ENCODE measurements around the gene IL1A. TPM values are rescaled to one million over a fixed set of nuclear protein-coding genes. Genes with fewer than 3 reads are reported as not detected.
A peak's percentile ranks its signal among the peaks of the same experiment; 100 is the strongest.

IL1A gene
- total RNA-seq, 1 donor from 2014 or later = 0.43 TPM

DNA sequence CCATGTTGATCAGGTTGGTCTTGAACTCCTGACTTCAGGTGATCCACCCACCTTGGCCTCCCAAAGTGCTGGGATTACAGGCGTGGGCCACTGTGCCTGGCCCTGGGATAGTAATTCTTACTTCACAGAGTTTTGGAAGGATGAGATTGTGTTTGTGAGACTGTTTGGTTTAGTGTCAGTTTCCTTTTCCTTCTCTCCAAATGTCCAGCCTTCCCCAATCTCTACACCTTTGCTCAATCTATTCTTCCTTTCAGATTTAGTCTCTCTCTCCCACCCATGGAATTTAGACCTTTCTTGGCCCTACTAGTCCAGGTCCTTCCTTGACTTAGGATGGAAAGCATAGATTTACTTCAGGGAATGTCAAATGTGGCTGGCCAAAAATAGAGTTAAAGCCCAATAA lies 12.2 kb upstream of the IL1A start:
- Histone ChIP-seq H3K36me3 (ENCODE audit: insufficient read depth, low read length) (no peaks in the 10 kb centered on the region), H3K27ac (ENCODE audit: low read depth, low read length) (no peak overlapping the region), H3K9ac (ENCODE audit: low read length) (no peak overlapping the region), H2AFZ (ENCODE audit: low read depth, low read length) (no peak overlapping the region), H3K4me2 (ENCODE audit: low read length) (no peak overlapping the region), H3K79me2 (ENCODE audit: insufficient read depth, low read length) (no peaks in the 10 kb centered on the region), H3K4me3 (ENCODE audit: insufficient read depth, low read depth, low read length) (no peak overlapping the region), H3K9me3 (ENCODE audit: insufficient read depth, low read depth, low read length) (no peaks in the 10 kb centered on the region), H3K4me1 (ENCODE audit: insufficient read depth, low read length) (peaks cover 3% of the 10 kb centered on the region), H3K27me3 (ENCODE audit: insufficient read depth, low read length) (no peaks in the 10 kb centered on the region), H4K20me1 (ENCODE audit: insufficient read depth, low read length) (no peaks in the 10 kb centered on the region)
- H3K36me3 Mint-ChIP-seq (ENCODE audit: low read depth, unreplicated experiment) = no peaks in the 10 kb centered on the region
- peaks cover 3% of the 10 kb centered on the region for H3K27me3 Mint-ChIP-seq (ENCODE audit: low read depth, unreplicated experiment)
- H3K27ac Mint-ChIP-seq (ENCODE audit: unreplicated experiment) = no peak overlapping the region
- H3K4me3 Mint-ChIP-seq (ENCODE audit: unreplicated experiment) = no peak overlapping the region
- peaks cover 19% of the 10 kb centered on the region for H3K9me3 Mint-ChIP-seq (ENCODE audit: unreplicated experiment)
- FAIRE-seq (no peak), DNase-seq (ENCODE audit: low read depth) (no peak)
- H3K4me1 Mint-ChIP-seq (ENCODE audit: low read depth, unreplicated experiment) = peaks cover 8% of the 10 kb centered on the region
- no peak for TF ChIP-seq EZH2 (IDR thresholded peaks at IDR 0.05; ENCODE audit: insufficient read depth, low read length)
- TF ChIP-seq, protein P1, sequence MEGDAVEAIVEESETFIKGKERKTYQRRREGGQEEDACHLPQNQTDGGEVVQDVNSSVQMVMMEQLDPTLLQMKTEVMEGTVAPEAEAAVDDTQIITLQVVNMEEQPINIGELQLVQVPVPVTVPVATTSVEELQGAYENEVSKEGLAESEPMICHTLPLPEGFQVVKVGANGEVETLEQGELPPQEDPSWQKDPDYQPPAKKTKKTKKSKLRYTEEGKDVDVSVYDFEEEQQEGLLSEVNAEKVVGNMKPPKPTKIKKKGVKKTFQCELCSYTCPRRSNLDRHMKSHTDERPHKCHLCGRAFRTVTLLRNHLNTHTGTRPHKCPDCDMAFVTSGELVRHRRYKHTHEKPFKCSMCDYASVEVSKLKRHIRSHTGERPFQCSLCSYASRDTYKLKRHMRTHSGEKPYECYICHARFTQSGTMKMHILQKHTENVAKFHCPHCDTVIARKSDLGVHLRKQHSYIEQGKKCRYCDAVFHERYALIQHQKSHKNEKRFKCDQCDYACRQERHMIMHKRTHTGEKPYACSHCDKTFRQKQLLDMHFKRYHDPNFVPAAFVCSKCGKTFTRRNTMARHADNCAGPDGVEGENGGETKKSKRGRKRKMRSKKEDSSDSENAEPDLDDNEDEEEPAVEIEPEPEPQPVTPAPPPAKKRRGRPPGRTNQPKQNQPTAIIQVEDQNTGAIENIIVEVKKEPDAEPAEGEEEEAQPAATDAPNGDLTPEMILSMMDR (IDR thresholded peaks at IDR 0.05; ENCODE audit: insufficient read depth, low read depth, low read length) = no peak

DNA sequence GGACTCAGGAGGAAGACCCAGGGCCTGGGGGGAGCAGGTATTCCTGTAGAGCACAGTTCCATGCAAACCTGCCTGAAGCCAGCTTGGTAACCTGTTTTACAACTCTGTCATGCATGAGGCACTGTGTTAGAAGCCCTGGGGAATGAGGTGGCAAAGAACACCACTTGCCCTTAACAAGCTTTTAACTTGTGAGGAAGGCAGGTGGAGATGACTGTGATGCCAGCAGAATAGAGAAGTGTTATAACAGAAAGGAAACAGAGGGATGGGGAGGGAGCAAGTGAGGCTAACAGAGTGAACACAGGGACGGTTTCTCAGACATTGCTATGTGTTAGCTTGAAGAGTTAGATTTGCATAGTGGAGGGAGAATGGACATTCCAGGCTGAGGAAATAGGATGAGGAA lies 11.5 kb upstream of the IL1A start:
- DNase-seq (ENCODE audit: low read depth) = no peak
- no peak overlapping the region for H3K9ac ChIP-seq (ENCODE audit: low read length)
- H3K4me3 Mint-ChIP-seq (ENCODE audit: unreplicated experiment) = no peak overlapping the region
- H3K27ac ChIP-seq (ENCODE audit: low read depth, low read length) = no peak overlapping the region
- no peak overlapping the region for H3K4me2 ChIP-seq (ENCODE audit: low read length)
- no peak overlapping the region for H3K27ac Mint-ChIP-seq (ENCODE audit: unreplicated experiment)
- FAIRE-seq = no peak
- H3K27me3 Mint-ChIP-seq (ENCODE audit: low read depth, unreplicated experiment) = peaks cover 3% of the 10 kb centered on the region
- H3K9me3 Mint-ChIP-seq (ENCODE audit: unreplicated experiment) = peaks cover 19% of the 10 kb centered on the region
- H3K4me1 ChIP-seq (ENCODE audit: insufficient read depth, low read length) = peaks cover 3% of the 10 kb centered on the region
- H3K4me3 ChIP-seq (ENCODE audit: insufficient read depth, low read depth, low read length) = no peak overlapping the region
- no peaks in the 10 kb centered on the region for H3K9me3 ChIP-seq (ENCODE audit: insufficient read depth, low read depth, low read length)
- H3K27me3 ChIP-seq (ENCODE audit: insufficient read depth, low read length) = no peaks in the 10 kb centered on the region
- no peaks in the 10 kb centered on the region for H3K79me2 ChIP-seq (ENCODE audit: insufficient read depth, low read length)
- H3K36me3 ChIP-seq (ENCODE audit: insufficient read depth, low read length) = no peaks in the 10 kb centered on the region
- TF ChIP-seq, protein P1 (IDR thresholded peaks at IDR 0.05; ENCODE audit: insufficient read depth, low read depth, low read length) = no peak
- no peak for TF ChIP-seq EZH2 (IDR thresholded peaks at IDR 0.05; ENCODE audit: insufficient read depth, low read length)
- no peaks in the 10 kb centered on the region for H4K20me1 ChIP-seq (ENCODE audit: insufficient read depth, low read length)
- H3K36me3 Mint-ChIP-seq (ENCODE audit: low read depth, unreplicated experiment) = no peaks in the 10 kb centered on the region
- H3K4me1 Mint-ChIP-seq (ENCODE audit: low read depth, unreplicated experiment) = peaks cover 8% of the 10 kb centered on the region
- H2AFZ ChIP-seq (ENCODE audit: low read depth, low read length) = no peak overlapping the region

DNA sequence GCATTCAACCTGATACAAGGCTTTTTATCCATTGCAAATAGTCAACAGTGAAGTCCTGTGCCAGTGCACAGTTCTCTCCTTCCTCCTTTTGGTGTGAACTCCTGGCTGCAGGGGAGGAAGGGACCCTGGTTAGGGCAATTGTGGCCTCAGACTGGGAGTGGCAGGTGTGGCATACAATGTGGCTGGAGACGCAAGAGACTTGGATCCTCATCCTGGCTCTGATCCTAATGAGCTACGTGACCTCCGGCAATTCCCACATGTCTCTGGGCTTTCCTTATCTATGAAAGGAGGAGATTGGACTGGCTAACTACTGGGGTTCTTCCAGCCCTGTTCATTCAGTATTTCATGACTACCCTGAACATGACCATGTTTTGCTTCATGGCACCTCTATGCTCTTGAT lies 10.5 kb upstream of the IL1A start:
- FAIRE-seq = no peak
- no peaks in the 10 kb centered on the region for H3K36me3 Mint-ChIP-seq (ENCODE audit: low read depth, unreplicated experiment)

More for the DNA sequence above, 10.5 kb upstream of the IL1A start:
- peaks cover 3% of the 10 kb centered on the region for H3K4me1 ChIP-seq (ENCODE audit: insufficient read depth, low read length)
- Mint-ChIP-seq H3K4me1 (ENCODE audit: low read depth, unreplicated experiment) (peaks cover 8% of the 10 kb centered on the region), H3K9me3 (ENCODE audit: unreplicated experiment) (peaks cover 20% of the 10 kb centered on the region), H3K4me3 (ENCODE audit: unreplicated experiment) (no peak overlapping the region), H3K27ac (ENCODE audit: unreplicated experiment) (peak overlapping the region; percentile 10), H3K27me3 (ENCODE audit: low read depth, unreplicated experiment) (peaks cover 3% of the 10 kb centered on the region)
- H3K36me3 ChIP-seq (ENCODE audit: insufficient read depth, low read length) = no peaks in the 10 kb centered on the region
- no peaks in the 10 kb centered on the region for H4K20me1 ChIP-seq (ENCODE audit: insufficient read depth, low read length)
- no peak overlapping the region for H3K27ac ChIP-seq (ENCODE audit: low read depth, low read length)
- DNase-seq (ENCODE audit: low read depth) = no peak
- no peak overlapping the region for H2AFZ ChIP-seq (ENCODE audit: low read depth, low read length)
- H3K4me2 ChIP-seq (ENCODE audit: low read length) = no peak overlapping the region
- H3K9me3 ChIP-seq (ENCODE audit: insufficient read depth, low read depth, low read length) = no peaks in the 10 kb centered on the region
- TF ChIP-seq EZH2 (IDR thresholded peaks at IDR 0.05; ENCODE audit: insufficient read depth, low read length) = no peak
- TF ChIP-seq, protein P1 (IDR thresholded peaks at IDR 0.05; ENCODE audit: insufficient read depth, low read depth, low read length) = no peak
- H3K27me3 ChIP-seq (ENCODE audit: insufficient read depth, low read length) = no peaks in the 10 kb centered on the region
- H3K9ac ChIP-seq (ENCODE audit: low read length) = no peak overlapping the region
- H3K4me3 ChIP-seq (ENCODE audit: insufficient read depth, low read depth, low read length) = no peak overlapping the region
- H3K79me2 ChIP-seq (ENCODE audit: insufficient read depth, low read length) = no peaks in the 10 kb centered on the region

Measured in astrocyte (in vitro differentiated cells and primary cell).